ENCODE results near the gene EVA1C. TPM values are rescaled to one million over a fixed set of nuclear protein-coding genes. Genes with fewer than 3 reads are reported as not detected.
"Not testable (repeated sequence)": the region's sequence is repeated elsewhere in the genome, so short reads cannot be mapped to it uniquely, and the experiment has no call there.

Gene EVA1C
- total and polyA plus RNA-seq, 4 experiments from 2014 or later = 17.1 to 23.9 (median 17.2) TPM

DNA sequence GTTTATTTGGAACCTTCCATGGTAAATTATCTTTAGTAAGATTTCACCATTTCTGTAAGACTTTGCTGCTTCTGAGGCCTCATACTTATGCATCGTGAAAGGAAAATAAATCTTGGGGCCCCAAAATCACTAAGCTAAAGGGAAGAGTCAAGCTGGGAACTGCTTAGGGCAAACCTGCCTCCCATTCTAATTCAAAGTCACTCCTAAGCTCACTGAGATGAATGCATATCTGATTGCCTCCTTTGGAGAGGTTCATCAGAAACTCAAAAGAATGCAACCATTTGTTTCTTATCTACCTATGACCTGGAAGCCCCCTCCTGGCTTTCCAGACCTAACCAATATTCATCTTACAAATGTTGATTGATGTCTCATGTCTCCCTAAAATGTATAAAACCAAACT, 149.0 kb downstream of the EVA1C start:
- intact Hi-C loops (cut with micrococcal nuclease); POLR2A ChIA-PET (ENCODE audit: partially characterized antibody): not testable (repeated sequence)

DNA sequence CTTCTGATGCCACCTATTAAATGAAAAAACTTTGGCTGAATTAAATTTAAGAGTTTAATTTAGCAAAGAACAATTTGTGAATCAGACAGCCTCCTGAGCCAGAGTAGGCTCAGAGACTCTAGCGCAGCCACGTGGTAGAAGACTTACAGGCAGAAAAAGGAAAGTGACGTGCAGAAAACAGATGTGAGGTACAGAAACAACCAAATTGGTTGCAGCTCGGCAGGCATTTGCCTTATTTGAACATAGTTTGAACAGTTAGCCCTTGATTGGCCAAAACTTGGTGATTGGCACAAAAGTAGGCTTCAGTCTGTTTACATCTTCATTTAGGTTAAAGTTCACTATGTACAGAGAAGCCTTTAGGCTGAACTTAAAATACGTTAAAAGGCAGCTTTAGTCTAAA, 149.9 kb downstream of the EVA1C start:
- H3K4me1 ChIP-seq (ENCODE audit: insufficient read depth, low read length) = no peaks in the 10 kb centered on the region
- Mint-ChIP-seq H3K27me3 (peaks cover 0 to 1% of the 10 kb centered on the region in 2 donors), H3K4me3 (no peak overlapping the region), H3K4me1 (peaks cover 0 to 13% (median 4%) of the 10 kb centered on the region in 4 donors), H3K36me3 (peaks cover 11 to 21% of the 10 kb centered on the region in 2 donors), H3K27ac (no peak overlapping the region), H3K9me3 (peaks cover 0 to 15% (median 11%) of the 10 kb centered on the region in 8 donors)
- intact Hi-C loops (cut with micrococcal nuclease) = no loop called here
- H3K9me3 ChIP-seq (ENCODE audit: control insufficient read depth in 1 of 2, low read length in 2 of 2) = no peaks in the 10 kb centered on the region
- POLR2A ChIA-PET (ENCODE audit: partially characterized antibody) = no interaction called here
- no peak overlapping the region for H3K4me3 ChIP-seq (ENCODE audit: low read length in 2 of 2)
- H3K27me3 ChIP-seq (ENCODE audit: insufficient read depth, low read length) = no peaks in the 10 kb centered on the region
- no peaks in the 10 kb centered on the region for H3K36me3 ChIP-seq (ENCODE audit: insufficient read depth, low read length)
- CTCF ChIA-PET (ENCODE audit: partially characterized antibody) = no interaction called here
- no peak overlapping the region for H3K27ac ChIP-seq (ENCODE audit: low read depth, low read length)
- no peak for DNase-seq

More for the DNA sequence above, 149.0 kb downstream of the EVA1C start:
- not testable (repeated sequence) for H3K4me1 ChIP-seq (ENCODE audit: insufficient read depth, low read length); H3K27me3 ChIP-seq (ENCODE audit: insufficient read depth, low read length); H3K27ac ChIP-seq (ENCODE audit: low read depth, low read length); H3K9me3 ChIP-seq (ENCODE audit: control insufficient read depth in 1 of 2, low read length in 2 of 2); DNase-seq; H3K4me3 ChIP-seq (ENCODE audit: low read length in 2 of 2); H3K4me3 Mint-ChIP-seq; H3K27me3 Mint-ChIP-seq; H3K36me3 ChIP-seq (ENCODE audit: insufficient read depth, low read length)
- Mint-ChIP-seq H3K36me3 (peaks cover 9 to 16% of the 10 kb centered on the region in 2 donors), H3K4me1 (peaks cover 0 to 15% (median 3%) of the 10 kb centered on the region in 4 donors), H3K9me3 (peaks cover 0 to 15% (median 11%) of the 10 kb centered on the region in 8 donors), H3K27ac (peak overlapping the region in 1 of 7 donors; percentile 57)
- CTCF ChIA-PET (ENCODE audit: partially characterized antibody) = interaction anchor here (1.5 kb wide), 1 partner anchor 9 kb away, joined by 4 read pairs; no protein-coding TSS in a partner anchor

GRCh38 chr21:32562915-32563314, 150.4 kb downstream of the EVA1C start:
- no peaks in the 10 kb centered on the region for H3K9me3 ChIP-seq (ENCODE audit: control insufficient read depth in 1 of 2, low read length in 2 of 2)
- peaks cover 0 to 1% of the 10 kb centered on the region in 2 donors for H3K27me3 Mint-ChIP-seq
- DNase-seq = no peak
- H3K4me1 Mint-ChIP-seq = peaks cover 0 to 11% (median 4%) of the 10 kb centered on the region in 4 donors
- POLR2A ChIA-PET (ENCODE audit: partially characterized antibody) = no interaction called here
- H3K36me3 Mint-ChIP-seq = peaks cover 11 to 21% of the 10 kb centered on the region in 2 donors
- peaks cover 0 to 15% (median 11%) of the 10 kb centered on the region in 8 donors for H3K9me3 Mint-ChIP-seq
- no peak overlapping the region for H3K4me3 Mint-ChIP-seq
- H3K27ac Mint-ChIP-seq = no peak overlapping the region
- CTCF ChIA-PET (ENCODE audit: partially characterized antibody) = no interaction called here
- no peaks in the 10 kb centered on the region for H3K4me1 ChIP-seq (ENCODE audit: insufficient read depth, low read length)
- no peak overlapping the region for H3K27ac ChIP-seq (ENCODE audit: low read depth, low read length)
- no peak overlapping the region for H3K4me3 ChIP-seq (ENCODE audit: low read length in 2 of 2)
- H3K36me3 ChIP-seq (ENCODE audit: insufficient read depth, low read length) = no peaks in the 10 kb centered on the region
- no peaks in the 10 kb centered on the region for H3K27me3 ChIP-seq (ENCODE audit: insufficient read depth, low read length)
- intact Hi-C loops (cut with micrococcal nuclease) = no loop called here

Other genes with a start within 250 kb of the EVA1C start
- 1 to 10 TPM; 6.7 to 9.5 TPM for gene MIS18A, start 133.7 kb upstream of the EVA1C start, total RNA-seq
- 10 to 100 TPM in 1 of 2 donors, 1 to 10 TPM in 1; 9.6 to 10.8 TPM for gene MIS18A, start 133.7 kb upstream of the EVA1C start, polyA plus RNA-seq
- gene MRAP, start 113.9 kb upstream of the EVA1C start, total RNA-seq = not detected
- gene MRAP, start 113.9 kb upstream of the EVA1C start, polyA plus RNA-seq = not detected
- 10 to 100 TPM; 13.9 to 15.2 TPM for gene URB1, start 19.7 kb upstream of the EVA1C start, total RNA-seq
- 1 to 10 TPM in 1 of 2 donors, under 1 TPM in 1; 0.55 to 3.3 TPM for gene URB1, start 19.7 kb upstream of the EVA1C start, polyA plus RNA-seq
- 1 to 10 TPM in 1 of 2 experiments, under 1 TPM in 1; 0.55 to 1.0 TPM for gene TCP10L, start 172.8 kb downstream of the EVA1C start, total RNA-seq
- gene TCP10L, start 172.8 kb downstream of the EVA1C start, polyA plus RNA-seq = under 1 TPM in 1 of 2 donors, not detected in 1; 0.10 TPM
- gene CFAP298, start 199.7 kb downstream of the EVA1C start, total RNA-seq = 10 to 100 TPM; 29.4 to 39.1 TPM
- 10 to 100 TPM; 48.8 to 54.3 TPM for gene CFAP298, start 199.7 kb downstream of the EVA1C start, polyA plus RNA-seq

Data from CD4-positive, alpha-beta memory T cell (primary cell).